ENCODE results near the gene TAOK3. TPM values are rescaled to one million over a fixed set of nuclear protein-coding genes. Genes with fewer than 3 reads are reported as not detected.

TAOK3 gene
- total and polyA plus RNA-seq, 4 donors: 6.7 to 28.6 (median 19.5) TPM

GRCh38 chr12:118145113-118145797 is 227.5 kb downstream of the TAOK3 start:
- Histone ChIP-seq H3K9me3 (ENCODE audit: control insufficient read depth in 4 of 4, low read length in 3 of 4) (no peaks in the 10 kb centered on the region), H3K9ac (ENCODE audit: low read depth in 1 of 2, low read length in 2 of 2) (no peak overlapping the region), H3K36me3 (ENCODE audit: control insufficient read depth in 4 of 4, insufficient read depth in 3 of 4, low read depth in 1 of 4, low read length in 3 of 4) (peaks cover 13 to 50% (median 36%) of the 10 kb centered on the region in 4 donors), H3K4me1 (ENCODE audit: control insufficient read depth in 4 of 4, insufficient read depth in 4 of 4, low read length in 3 of 4) (peaks cover 7 to 36% (median 17%) of the 10 kb centered on the region in 4 donors), H3K27me3 (ENCODE audit: control insufficient read depth in 4 of 4, insufficient read depth in 4 of 4, low read length in 3 of 4) (no peaks in the 10 kb centered on the region), H3K4me3 (ENCODE audit: low read depth in 1 of 3, low read length in 3 of 3) (no peak overlapping the region), H3K27ac (ENCODE audit: low read depth in 1 of 2, low read length in 2 of 2) (no peak overlapping the region)
- TF ChIP-seq NR2F2 (IDR thresholded peaks at IDR 0.05) (no peak), JUND (IDR thresholded peaks at IDR 0.05) (no peak), EGR1 (IDR thresholded peaks at IDR 0.05; ENCODE audit: low read depth in 2 of 2) (no peak), YY1 (IDR thresholded peaks at IDR 0.05) (no peak), FOXA1 (IDR thresholded peaks at IDR 0.05) (no peak), SP1 (IDR thresholded peaks at IDR 0.05) (no peak), REST (IDR thresholded peaks at IDR 0.05) (no peak), FOXA2 (IDR thresholded peaks at IDR 0.05) (no peak), RAD21 (IDR thresholded peaks at IDR 0.05) (no peak), HNF4A (conservative IDR thresholded peaks at IDR 0.05) (no peak), ATF3 (IDR thresholded peaks at IDR 0.05) (no peak), TAF1 (conservative IDR thresholded peaks at IDR 0.05) (no peak), CTCF (IDR thresholded peaks at IDR 0.05; ENCODE audit: low read depth, low read length, missing input control) (no peak), HNF4G (IDR thresholded peaks at IDR 0.05) (no peak), RXRA (IDR thresholded peaks at IDR 0.05) (no peak), GABPA (IDR thresholded peaks at IDR 0.05 in 1 of 2, conservative IDR thresholded peaks at IDR 0.05 in 1 of 2) (no peak), MAX (IDR thresholded peaks at IDR 0.05) (no peak), ZBTB33 (IDR thresholded peaks at IDR 0.05) (no peak)
- no peak for DNase-seq (ENCODE audit: low spot score)
- WGBS: 89% methylated on average over 7 of the region's 7 CpGs
